ENCODE results near the gene USP22. TPM values are rescaled to one million over a fixed set of nuclear protein-coding genes. Genes with fewer than 3 reads are reported as not detected.

The USP22 gene
- total and polyA plus RNA-seq, 2 of the 4 experiments (the other 2 are of a cell fraction), result 161 to 319 TPM

- Histone ChIP-seq H3K9me3 (ENCODE audit: control insufficient read depth, insufficient read depth, low read length) (no peaks in the 10 kb centered on the region), H2AK9ac (replicated peaks; ENCODE audit: low read depth, low read length, poor library complexity) (no peak overlapping the region), H4K8ac (ENCODE audit: low read depth in 2 of 2, low read length in 2 of 2) (no peak overlapping the region), H3K4ac (ENCODE audit: low read depth, low read length) (no peak overlapping the region), H3K36me3 (ENCODE audit: control insufficient read depth, insufficient read depth, low read length) (peaks cover 36% of the 10 kb centered on the region), H2BK20ac (ENCODE audit: low read depth, low read length) (no peak overlapping the region), H4K5ac (ENCODE audit: low read depth, low read length) (no peak overlapping the region), H3K14ac (replicated peaks; ENCODE audit: low read depth, low read length) (no peak overlapping the region), H3K4me1 (ENCODE audit: control insufficient read depth, insufficient read depth, low read length) (peaks cover 27% of the 10 kb centered on the region), H4K20me1 (ENCODE audit: insufficient read depth, low read length) (peaks cover 100% of the 10 kb centered on the region), H3K4me3 (ENCODE audit: insufficient read depth, low read depth, low read length) (no peak overlapping the region), H2BK15ac (ENCODE audit: low read depth, low read length) (no peak overlapping the region), H3K56ac (ENCODE audit: extremely low read depth, insufficient read depth, low read length) (no peak overlapping the region), H3K9me1 (ENCODE audit: insufficient read depth, low read length) (peaks cover 45% of the 10 kb centered on the region), H3K23ac (ENCODE audit: low read depth, low read length) (peak overlapping the region; percentile 38; the same call in 1 of the 2 replicates), H2AFZ (replicated peaks; ENCODE audit: low read length, poor library complexity) (peak overlapping the region; percentile 27), H3K18ac (ENCODE audit: low read depth, low read length) (no peak overlapping the region), H3K27ac (ENCODE audit: insufficient read depth, low read length) (no peak overlapping the region), H3K9ac (ENCODE audit: low read depth, low read length) (no peak overlapping the region), H2BK5ac (ENCODE audit: low read depth, low read length, poor library complexity, severe bottlenecking) (peak overlapping the region; percentile 25), H2BK120ac (ENCODE audit: low read depth, low read length) (no peak overlapping the region), H3K4me2 (ENCODE audit: low read depth, low read length) (peak overlapping the region; percentile 72), H3K79me1 (ENCODE audit: low read depth in 1 of 2, low read length in 2 of 2) (peaks cover 0 to 68% of the 10 kb centered on the region in 2 experiments; a peak in 2 of 4 replicates), H4K91ac (ENCODE audit: insufficient read depth, low read depth, low read length) (no peak overlapping the region), H2AK5ac (ENCODE audit: low read depth, low read length) (no peak overlapping the region), H3K27me3 (ENCODE audit: control insufficient read depth, insufficient read depth, low read length) (no peaks in the 10 kb centered on the region)
- intact Hi-C loops (cut with micrococcal nuclease), result no loop called here
- peak; percentile 84 for DNase-seq
- POLR2A ChIA-PET (ENCODE audit: unreplicated experiment), result no interaction called here
- no TSS peak for BruUV-seq (replicated peaks)
- in situ Hi-C loops (cut with MboI; ENCODE audit: low sequenced_read_pairs), result no loop called here
- dilution Hi-C loops (cut with HindIII; ENCODE audit: low sequenced_read_pairs, unreplicated experiment), result no loop called here
- peak; percentile 52 for ATAC-seq (ENCODE audit: low read depth)
- CTCF ChIA-PET, result no interaction called here
- no CpG with 5 or more reads among the region's 7 CpGs for WGBS, 2 experiments (ENCODE audit: extremely low coverage in 2 of 2, insufficient read length in 1 of 2)
- TF ChIP-seq CEBPB (IDR thresholded peaks at IDR 0.05; ENCODE audit: low read depth, low read length) (peak; percentile 99), RCOR1 (IDR thresholded peaks at IDR 0.05; ENCODE audit: insufficient replicate concordance, low read length) (no peak), FOS (IDR thresholded peaks at IDR 0.05; ENCODE audit: low read depth, low read length) (peak; percentile 96), BHLHE40 (IDR thresholded peaks at IDR 0.05; ENCODE audit: low read depth, low read length) (peak; percentile 91)
Measured at GRCh38 chr17:21029036-21029435, 13.8 kb downstream of the USP22 start.
